ENCODE measurements around the gene THEM4.
A peak's percentile ranks its signal among the peaks of the same experiment; 100 is the strongest.
"Not testable (repeated sequence)": the region's sequence is repeated elsewhere in the genome, so short reads cannot be mapped to it uniquely, and the experiment has no call there.

THEM4 gene

GRCh38 chr1:151892190-151892589 is 17.1 kb downstream of the THEM4 start:
- no peak for DNase-seq

GRCh38 chr1:151891512-151891911 is 17.8 kb downstream of the THEM4 start:
- DNase-seq = peak; percentile 22

DNA sequence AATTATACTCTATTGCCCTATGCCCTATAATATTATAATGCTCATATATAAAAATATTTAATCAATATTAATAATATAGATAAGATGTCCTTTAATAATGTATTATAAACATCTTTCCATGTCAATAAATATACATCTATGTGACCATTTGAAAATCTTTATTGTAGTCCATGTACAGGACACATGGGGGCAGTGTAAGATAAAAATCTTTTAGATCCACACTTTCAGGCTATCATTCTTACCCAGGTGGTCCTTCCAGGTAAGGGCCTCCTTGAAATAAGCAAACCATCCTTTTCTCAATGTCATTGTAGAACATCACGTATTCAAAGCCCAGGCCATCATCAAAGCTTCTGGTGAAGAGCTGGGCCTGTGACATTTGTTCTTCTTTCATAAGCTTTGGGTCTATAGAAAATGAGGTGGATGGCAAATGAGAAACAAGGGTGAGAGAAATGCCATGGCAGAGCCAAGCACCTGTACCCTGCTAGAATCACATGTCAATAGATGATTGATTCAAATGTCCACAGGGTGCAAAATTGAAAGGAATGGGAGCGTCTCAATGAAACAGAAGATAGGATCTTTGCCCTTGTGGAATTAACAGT is 20.2 kb downstream of the THEM4 start:
- peak; percentile 49 for DNase-seq

DNA sequence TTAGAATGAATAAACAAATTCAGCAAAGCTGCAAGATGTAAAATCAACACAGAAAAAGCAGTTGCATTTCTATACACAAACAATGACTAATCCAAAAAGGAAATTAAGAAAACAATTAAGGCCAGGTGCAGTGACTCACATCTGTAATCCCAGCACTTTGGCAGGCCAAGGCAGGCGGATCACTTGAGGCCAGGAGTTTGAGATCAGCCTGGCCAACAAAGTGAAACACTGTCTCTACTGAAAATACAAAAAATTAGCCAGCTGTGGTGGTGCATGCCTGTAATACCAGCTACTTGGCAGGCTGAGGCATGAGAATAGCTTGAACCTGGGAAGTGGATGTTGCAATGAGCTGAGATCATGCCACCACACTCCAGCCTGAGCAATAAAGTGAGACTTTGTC is 22.3 kb downstream of the THEM4 start:
- no peak for DNase-seq

DNA sequence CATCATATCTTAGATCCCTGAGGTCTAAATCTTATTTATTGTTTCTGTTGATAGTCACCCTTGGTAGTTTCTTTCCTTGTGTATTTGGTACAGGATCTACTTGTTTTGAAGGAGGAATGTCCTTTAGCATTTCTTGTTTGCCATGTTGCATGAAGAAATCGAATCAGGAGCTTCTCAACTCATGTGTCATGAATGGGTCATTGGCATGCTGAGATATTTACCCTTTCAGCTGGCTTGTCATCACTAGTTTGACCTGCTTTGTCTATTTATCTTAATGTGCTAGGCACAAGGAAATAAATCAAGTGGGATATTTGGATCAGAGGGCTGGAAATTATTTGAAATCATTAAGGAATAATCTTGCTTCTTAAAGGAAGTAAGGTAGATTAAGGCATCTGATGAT is 23.8 kb downstream of the THEM4 start:
- no peak for DNase-seq

GRCh38 chr1:151884879-151885278 is 24.4 kb downstream of the THEM4 start:
- not testable (repeated sequence) for DNase-seq

GRCh38 chr1:151884445-151884844 is 24.9 kb downstream of the THEM4 start:
- not testable (repeated sequence) for DNase-seq

GRCh38 chr1:151883898-151884297 is 25.4 kb downstream of the THEM4 start:
- DNase-seq = not testable (repeated sequence)

DNA sequence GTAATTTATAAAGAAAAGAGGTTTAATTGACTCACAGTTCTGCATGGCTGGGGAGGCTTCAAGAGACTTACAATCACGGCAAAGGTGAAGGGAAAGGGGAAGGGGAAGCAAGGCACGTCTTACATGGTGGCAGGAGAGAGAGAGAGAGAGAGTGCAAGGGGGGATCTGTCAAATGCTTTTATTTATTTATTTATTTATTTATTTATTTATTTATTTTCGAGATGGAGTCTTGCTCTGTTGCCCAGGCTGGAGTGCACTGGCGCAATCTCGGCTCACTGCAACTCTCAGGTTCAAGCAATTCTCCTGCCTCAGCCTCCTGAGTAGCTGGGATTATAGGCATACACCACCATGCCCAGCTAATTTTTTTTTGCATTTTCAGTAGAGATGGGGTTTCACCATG is 26.4 kb downstream of the THEM4 start:
- not testable (repeated sequence) for DNase-seq

DNA sequence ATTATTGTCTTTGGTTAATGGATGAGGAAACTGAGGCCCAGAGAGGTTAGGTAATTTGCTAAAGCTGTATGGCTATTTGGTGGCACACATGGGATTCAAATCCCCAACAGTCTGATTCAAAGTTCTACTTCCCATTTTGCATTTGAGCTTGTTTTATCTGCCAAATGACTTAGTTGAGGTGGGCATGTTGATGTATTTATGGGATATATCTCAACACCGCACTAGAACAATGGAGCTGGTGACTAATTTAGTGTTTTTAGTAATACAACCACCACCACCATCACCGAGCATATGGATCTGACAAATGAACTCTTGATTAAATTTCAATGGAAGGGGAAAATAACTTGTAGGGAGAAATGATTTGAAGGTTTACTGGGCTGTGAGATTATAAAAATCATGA is 26.8 kb downstream of the THEM4 start:
- DNase-seq = no peak

GRCh38 chr1:151881479-151881878 is 27.8 kb downstream of the THEM4 start:
- no peak for DNase-seq

DNA sequence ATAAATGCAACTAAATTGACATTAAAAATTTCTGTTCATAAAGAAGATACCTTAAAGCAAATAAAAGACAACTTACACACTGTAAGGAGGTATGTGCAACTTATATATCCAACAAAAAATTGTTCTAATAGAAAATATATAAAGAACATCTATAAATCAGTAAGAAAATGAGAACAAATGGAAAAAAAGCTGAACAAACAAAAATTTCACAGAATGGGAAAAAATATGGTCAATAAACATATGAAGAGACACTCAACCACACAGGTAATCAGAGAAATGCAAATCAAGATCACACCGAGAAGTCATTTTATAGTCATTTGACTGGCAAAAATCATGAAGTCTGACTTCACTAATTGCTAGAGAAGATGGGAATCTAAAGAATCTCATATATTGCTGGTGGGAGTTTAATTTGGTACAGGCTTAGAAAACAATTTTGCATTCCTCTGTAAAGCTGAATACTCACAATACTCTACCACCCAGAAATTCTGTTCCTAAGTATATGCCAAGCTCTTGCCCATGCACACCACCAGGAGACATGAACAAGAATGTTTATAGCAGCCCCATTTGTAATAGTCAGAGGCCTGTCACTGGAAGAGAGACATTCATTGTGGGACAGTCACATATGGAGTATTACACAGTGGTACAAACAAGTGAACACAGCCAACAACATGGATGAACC is 33.8 kb downstream of the THEM4 start:
- DNase-seq = no peak

- DNase-seq = not testable (repeated sequence)
These were observed 36.5 kb downstream of the THEM4 start for GRCh38 chr1:151872776-151873175.

DNA sequence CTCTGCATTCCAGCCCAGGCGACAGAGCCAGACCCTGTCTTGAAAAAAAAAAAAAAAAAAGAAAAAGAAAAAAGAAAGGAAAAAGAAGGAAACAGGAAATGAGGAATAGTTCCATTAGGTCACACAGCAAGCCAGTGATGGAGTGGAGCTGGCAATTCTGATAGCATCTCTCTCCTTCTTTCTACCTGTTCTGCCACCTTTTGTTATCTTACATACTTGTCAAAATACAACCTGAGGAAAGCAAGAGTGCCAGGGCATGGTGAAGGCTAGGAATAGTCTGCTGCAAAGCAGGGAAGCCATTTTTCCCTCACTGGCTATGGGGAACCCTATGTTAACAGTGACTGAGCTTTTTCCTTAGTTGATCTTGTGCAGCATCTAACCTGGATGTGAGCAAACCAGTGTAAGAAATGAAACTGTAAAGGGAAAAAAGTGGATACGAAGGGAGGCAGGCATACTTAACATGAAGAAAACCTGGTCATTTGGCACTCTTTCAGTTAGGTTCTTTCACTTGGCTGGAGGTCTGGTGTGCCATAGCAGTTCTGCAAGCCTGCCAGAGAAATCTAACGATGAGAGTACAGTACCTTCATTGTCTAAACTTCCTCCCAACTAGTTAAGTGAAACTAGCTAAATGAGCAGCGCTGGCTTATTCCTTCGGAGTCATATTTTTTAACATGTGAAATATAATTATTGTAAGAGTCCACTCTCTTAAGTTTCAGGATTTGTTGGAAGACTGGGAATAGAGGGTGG is 37.9 kb downstream of the THEM4 start:
- no peak for DNase-seq

GRCh38 chr1:151868486-151868885 is 40.8 kb downstream of the THEM4 start:
- no peak for DNase-seq

DNA sequence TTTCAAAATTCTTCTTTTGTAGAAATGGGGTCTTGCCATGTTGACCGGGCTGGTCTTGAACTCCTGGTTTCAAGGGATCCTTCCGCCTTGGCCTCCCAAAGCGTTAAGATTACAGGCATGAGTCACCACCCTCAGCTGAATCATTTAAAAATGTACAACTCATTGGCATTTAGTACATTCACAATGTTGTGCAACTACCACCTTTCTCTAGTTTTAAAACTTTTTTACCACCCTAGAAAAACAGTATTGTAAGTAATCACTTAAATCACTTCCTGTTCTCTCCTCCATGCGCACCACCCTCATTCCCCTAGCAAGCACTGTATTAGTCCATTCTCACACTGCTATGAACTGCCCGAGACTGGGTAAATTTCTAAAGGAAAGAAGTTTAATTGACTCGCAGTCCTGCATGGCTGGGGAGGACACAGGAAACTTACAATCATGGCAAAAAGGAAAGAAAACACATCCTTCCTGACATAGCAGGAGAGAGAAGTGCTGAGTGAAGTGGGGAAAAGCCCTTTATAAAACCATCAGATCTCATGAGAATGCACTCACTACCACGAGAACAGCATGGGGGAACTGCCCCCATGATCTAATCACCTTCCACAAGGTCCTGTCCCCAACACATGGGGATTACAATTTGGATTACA is 41.4 kb downstream of the THEM4 start:
- no peak for DNase-seq

GRCh38 chr1:151867321-151867720 is 42.0 kb downstream of the THEM4 start:
- DNase-seq = no peak

- no peak for DNase-seq
These were observed 44.9 kb downstream of the THEM4 start for GRCh38 chr1:151864411-151864810.

- no peak for DNase-seq
These were observed 46.7 kb downstream of the THEM4 start for GRCh38 chr1:151862604-151863003.

DNA sequence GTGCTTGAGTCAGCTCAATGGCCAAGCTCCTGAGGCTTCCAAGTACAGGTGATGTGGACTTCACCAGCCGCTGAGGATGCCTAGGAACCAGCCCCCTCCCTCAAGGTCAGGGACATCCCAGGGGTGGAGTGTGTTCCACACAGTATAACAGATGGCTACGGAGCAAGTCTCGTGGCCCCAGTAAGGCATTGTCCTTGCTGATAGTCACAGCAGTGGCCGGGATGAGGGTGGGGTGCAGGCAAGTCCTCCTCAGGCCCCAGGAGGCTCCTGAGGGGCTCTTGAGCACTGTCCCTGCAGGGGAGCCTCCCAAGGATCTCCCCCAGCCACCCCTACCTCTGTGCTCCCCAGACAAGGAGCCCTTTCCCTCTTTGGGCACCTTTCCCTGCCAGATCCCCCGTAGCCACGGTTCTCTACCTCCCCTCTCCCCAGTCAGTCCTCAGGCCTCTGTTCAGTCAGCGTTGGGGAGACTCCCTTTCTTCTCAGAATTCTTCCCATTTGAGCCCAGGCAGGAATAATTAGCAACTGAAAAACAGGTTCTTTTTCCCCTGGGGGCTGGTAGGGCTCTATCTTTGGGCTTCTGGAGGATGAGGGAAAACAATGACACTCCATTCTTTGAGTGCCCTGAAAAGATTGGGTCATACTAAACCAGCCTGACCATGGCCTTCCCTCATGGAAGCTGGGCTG is 48.7 kb downstream of the THEM4 start:
- DNase-seq = no peak

DNA sequence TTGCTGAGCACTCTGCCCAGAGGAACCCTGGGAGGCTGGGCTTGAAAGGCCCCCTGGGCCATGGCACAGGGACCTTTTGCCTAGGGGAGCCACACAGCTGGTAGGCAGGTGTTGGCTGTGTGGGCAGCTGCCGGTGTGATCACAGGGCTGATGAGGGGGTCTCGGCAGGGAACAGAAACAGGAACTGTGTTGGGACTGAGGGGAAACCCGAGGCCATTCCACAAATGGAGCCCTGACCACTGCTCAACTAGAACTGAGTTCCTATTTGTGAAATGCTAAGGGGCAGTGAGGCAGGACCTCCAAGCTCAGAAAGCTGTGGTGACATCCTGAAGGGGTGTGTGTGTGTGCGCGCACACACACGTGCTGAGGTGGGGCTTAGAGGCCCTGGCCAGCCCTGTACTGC is 49.4 kb downstream of the THEM4 start:
- no peak for DNase-seq

DNA sequence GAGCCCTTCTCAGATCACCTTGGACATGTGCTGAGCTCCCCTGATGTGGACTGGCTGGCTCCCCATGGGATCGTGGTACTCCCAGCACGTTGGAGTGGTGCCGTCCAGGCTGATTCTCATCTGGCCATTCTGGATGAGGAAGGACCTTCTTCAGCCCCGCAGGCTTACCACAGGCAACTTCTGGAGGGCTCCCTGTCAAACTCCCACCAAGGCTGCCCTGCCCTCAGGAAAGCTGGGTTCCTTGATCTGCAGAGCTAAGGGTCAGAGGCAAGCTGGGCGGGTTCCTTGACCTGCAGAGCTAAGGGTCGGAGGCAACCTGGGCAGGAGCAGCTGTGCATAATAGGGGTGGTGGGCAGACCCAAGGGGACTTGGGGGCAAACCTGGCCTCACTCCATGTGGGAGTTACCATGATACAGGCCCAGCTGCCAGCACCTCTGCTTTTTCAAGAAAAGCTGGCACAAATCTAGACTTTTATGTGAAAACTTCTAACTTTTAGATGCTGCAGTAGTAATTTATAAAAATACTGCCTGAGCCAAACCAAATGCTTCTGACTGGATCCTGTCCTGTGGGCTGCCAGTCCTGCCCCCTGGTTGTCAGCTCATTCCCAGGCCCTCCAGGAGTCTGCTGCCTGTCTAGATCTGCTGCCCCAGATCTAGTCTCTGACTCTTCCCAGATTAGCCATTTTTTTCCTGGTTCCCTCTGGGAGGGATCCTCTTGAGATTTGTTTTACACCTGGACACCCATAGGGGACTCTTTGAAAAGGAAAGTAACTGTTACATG is 50.2 kb downstream of the THEM4 start:
- no peak for DNase-seq
